Sigmoid colon (tissue), 4 donors: ENCODE data around the gene AATF.

ENCODE experiments used
- CTCF ChIP-seq, 4 experiments: fragments of 450-650 bp in 3 of 4; fragments of 200-600 bp in 1 of 4; IDR thresholded peaks; one replicate each; pipeline ENCODE4 v1.5.1; 2016 to 2019; ENCODE audit warnings: antibody characterized with exemption in 4 of 4, mild to moderate bottlenecking in 3 of 4, moderate library complexity in 2 of 4
- POLR2A ChIP-seq, 2 donors: fragments of 450-650 bp; IDR thresholded peaks; one replicate each; pipeline ENCODE4 v1.6.1; 2016; ENCODE audit warnings: antibody characterized with exemption in 2 of 2, mild to moderate bottlenecking in 2 of 2, moderate library complexity in 2 of 2
- POLR2AphosphoS5 ChIP-seq, 4 donors: sonication (generic); formaldehyde crosslinking; IDR thresholded peaks; one replicate each; pipeline ENCODE4 v1.6.1; 2017; ENCODE audit warnings: antibody characterized with exemption in 4 of 4

- TF ChIP-seq POLR2A (IDR thresholded peaks at IDR 0.05) = no peak
- no peak for TF ChIP-seq CTCF (IDR thresholded peaks at IDR 0.05)
- TF ChIP-seq POLR2AphosphoS5 (IDR thresholded peaks at IDR 0.05) = no peak
These were observed 50.7 kb downstream of the AATF start for GRCh38 chr17:36999471-36999870.
